Nephron (organoid): ENCODE results near the gene CDH12.

Experiments
- H3K27ac Mint-ChIP-seq, 3 experiments: 2 replicates each; pipeline ENCODE4 v1.8.0; 2020; ENCODE audit warnings: mixed read lengths in 3 of 3, mild to moderate bottlenecking in 2 of 3, moderate library complexity in 1 of 3
- H3K27me3 Mint-ChIP-seq: 2 replicates; pipeline ENCODE4 v1.8.0; 2021; ENCODE audit warnings: low read depth, mild to moderate bottlenecking, moderate library complexity, mixed read lengths
- H3K36me3 Mint-ChIP-seq: 2 replicates; pipeline ENCODE4 v1.8.0; 2020; ENCODE audit warnings: low read depth, mixed read lengths
- H3K4me1 Mint-ChIP-seq: 2 replicates; pipeline ENCODE4 v1.8.0; 2020; ENCODE audit warnings: mixed read lengths
- H3K4me3 Mint-ChIP-seq, 3 experiments: 2 replicates each; pipeline ENCODE4 v1.8.0; 2020; ENCODE audit warnings: mild to moderate bottlenecking in 3 of 3, mixed read lengths in 3 of 3, moderate library complexity in 2 of 3
- H3K9me3 Mint-ChIP-seq: 2 replicates; pipeline ENCODE4 v1.8.0; 2020; ENCODE audit warnings: mixed read lengths
- CTCF ChIP-seq, 3 experiments: fragments of 200-600 bp; sonication (generic); IDR thresholded peaks; one replicate each; pipeline ENCODE4 v1.5.0; 2021; ENCODE audit warnings: antibody characterized with exemption in 3 of 3; ENCODE audit not compliant: unreplicated experiment in 3 of 3

The CDH12 gene

GRCh38 chr5:22102823-22103359 lies 750.3 kb downstream of the CDH12 start:
- no peaks in the 10 kb centered on the region for H3K36me3 Mint-ChIP-seq
- no peak for TF ChIP-seq CTCF (IDR thresholded peaks at IDR 0.05; ENCODE audit: unreplicated experiment in 3 of 3)
- H3K9me3 Mint-ChIP-seq = no peaks in the 10 kb centered on the region
- H3K27me3 Mint-ChIP-seq = no peaks in the 10 kb centered on the region
- no peak overlapping the region for H3K27ac Mint-ChIP-seq
- no peak overlapping the region for H3K4me3 Mint-ChIP-seq
- no peaks in the 10 kb centered on the region for H3K4me1 Mint-ChIP-seq

DNA sequence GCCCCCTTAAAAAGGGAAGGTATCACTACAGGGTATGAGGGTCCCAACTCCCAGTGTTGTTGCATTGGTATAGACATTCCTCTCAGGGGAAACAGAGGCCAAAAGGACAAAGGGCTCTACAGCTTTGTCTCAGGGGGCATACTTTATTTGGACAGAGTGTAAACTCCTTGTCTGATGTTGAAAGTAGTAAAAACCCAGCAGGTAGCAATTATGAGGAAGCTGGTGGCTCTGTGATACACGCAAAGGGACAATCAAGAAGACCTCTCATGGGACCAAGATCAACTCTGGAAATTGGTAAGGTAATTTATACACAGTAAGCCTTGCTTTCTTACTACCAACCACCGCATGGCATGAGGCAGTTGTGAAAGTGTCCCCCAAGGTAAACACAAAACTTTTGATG lies 764.6 kb downstream of the CDH12 start:
- Mint-ChIP-seq H3K27me3 (no peaks in the 10 kb centered on the region), H3K4me3 (no peak overlapping the region), H3K9me3 (no peaks in the 10 kb centered on the region), H3K36me3 (no peaks in the 10 kb centered on the region), H3K27ac (no peak overlapping the region), H3K4me1 (no peaks in the 10 kb centered on the region)
- no peak for TF ChIP-seq CTCF (IDR thresholded peaks at IDR 0.05; ENCODE audit: unreplicated experiment in 3 of 3)

GRCh38 chr5:22079566-22079965 lies 773.6 kb downstream of the CDH12 start:
- Mint-ChIP-seq H3K4me3 (no peak overlapping the region), H3K27ac (no peak overlapping the region), H3K27me3 (no peaks in the 10 kb centered on the region), H3K36me3 (no peaks in the 10 kb centered on the region), H3K9me3 (no peaks in the 10 kb centered on the region), H3K4me1 (no peaks in the 10 kb centered on the region)
- TF ChIP-seq CTCF (IDR thresholded peaks at IDR 0.05; ENCODE audit: unreplicated experiment in 3 of 3) = no peak

DNA sequence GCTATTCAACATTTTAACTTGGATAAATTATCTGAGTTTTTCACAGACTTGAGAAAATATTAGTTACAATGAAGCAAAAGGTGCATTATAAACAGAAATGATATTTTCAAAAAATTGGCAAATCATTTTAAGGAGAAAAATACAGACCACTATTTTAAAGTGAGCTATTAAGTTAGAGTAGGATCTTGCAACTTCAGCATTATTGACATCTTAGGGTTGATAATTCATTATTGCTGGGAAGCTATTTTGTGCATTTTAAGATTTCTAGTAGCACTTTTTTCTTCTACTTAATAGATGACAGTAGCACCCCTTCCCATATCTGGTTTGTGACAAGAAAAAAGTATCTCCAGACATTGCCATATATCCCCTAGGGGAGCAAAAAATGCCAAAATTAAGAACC lies 774.1 kb downstream of the CDH12 start:
- Mint-ChIP-seq H3K27me3 (peaks cover 3% of the 10 kb centered on the region), H3K4me3 (no peak overlapping the region), H3K9me3 (no peaks in the 10 kb centered on the region), H3K4me1 (no peaks in the 10 kb centered on the region), H3K27ac (no peak overlapping the region), H3K36me3 (no peaks in the 10 kb centered on the region)
- TF ChIP-seq CTCF (IDR thresholded peaks at IDR 0.05; ENCODE audit: unreplicated experiment in 3 of 3) = no peak

- H3K4me3 Mint-ChIP-seq = no peak overlapping the region
- no peak overlapping the region for H3K27ac Mint-ChIP-seq
- no peaks in the 10 kb centered on the region for H3K9me3 Mint-ChIP-seq
- H3K36me3 Mint-ChIP-seq = no peaks in the 10 kb centered on the region
- TF ChIP-seq CTCF (IDR thresholded peaks at IDR 0.05; ENCODE audit: unreplicated experiment in 3 of 3) = no peak
- peaks cover 6% of the 10 kb centered on the region for H3K27me3 Mint-ChIP-seq
- H3K4me1 Mint-ChIP-seq = no peaks in the 10 kb centered on the region
Measured at GRCh38 chr5:22076586-22076985, 776.6 kb downstream of the CDH12 start.

DNA sequence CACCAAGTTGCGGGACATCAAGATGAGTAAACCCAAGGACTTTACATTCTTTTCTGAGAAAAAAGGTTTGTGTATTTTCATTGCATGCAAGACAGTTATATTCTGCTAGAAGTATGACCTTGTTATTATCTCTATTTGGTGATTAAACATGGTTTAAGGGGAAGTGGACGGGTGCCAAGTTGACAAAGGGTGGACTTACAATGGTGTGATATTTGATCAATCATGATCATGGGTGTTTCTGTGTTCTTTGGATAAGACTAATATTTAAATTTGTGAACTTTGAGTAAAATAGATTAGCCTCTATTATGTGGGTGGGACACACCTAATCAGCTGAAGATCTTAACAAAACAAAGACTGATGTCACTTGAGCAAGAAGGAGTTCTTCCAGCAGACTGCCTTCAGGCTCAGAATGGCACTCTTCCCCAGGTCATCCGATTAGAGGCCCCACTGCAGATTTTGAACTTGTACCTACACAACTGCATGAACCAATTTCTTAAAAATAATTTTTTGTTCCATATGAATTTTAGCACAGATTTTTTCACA lies 782.9 kb downstream of the CDH12 start:
- Mint-ChIP-seq H3K36me3 (no peaks in the 10 kb centered on the region), H3K9me3 (no peaks in the 10 kb centered on the region), H3K4me1 (no peaks in the 10 kb centered on the region), H3K27me3 (peaks cover 6% of the 10 kb centered on the region), H3K27ac (no peak overlapping the region), H3K4me3 (no peak overlapping the region)
- no peak for TF ChIP-seq CTCF (IDR thresholded peaks at IDR 0.05; ENCODE audit: unreplicated experiment in 3 of 3)
